GM18870 (cell line): ENCODE measurements around the gene OR7A10.
"Not testable (repeated sequence)": the region's sequence is repeated elsewhere in the genome, so short reads cannot be mapped to it uniquely, and the experiment has no call there.

Source experiments
- ATAC-seq: cut with Tn5 transposase; IDR thresholded peaks from one replicate; pipeline ENCODE4 v1.9.1; 2021; ENCODE audit warnings: moderate library complexity; ENCODE audit not compliant: unreplicated experiment

OR7A10 gene

DNA sequence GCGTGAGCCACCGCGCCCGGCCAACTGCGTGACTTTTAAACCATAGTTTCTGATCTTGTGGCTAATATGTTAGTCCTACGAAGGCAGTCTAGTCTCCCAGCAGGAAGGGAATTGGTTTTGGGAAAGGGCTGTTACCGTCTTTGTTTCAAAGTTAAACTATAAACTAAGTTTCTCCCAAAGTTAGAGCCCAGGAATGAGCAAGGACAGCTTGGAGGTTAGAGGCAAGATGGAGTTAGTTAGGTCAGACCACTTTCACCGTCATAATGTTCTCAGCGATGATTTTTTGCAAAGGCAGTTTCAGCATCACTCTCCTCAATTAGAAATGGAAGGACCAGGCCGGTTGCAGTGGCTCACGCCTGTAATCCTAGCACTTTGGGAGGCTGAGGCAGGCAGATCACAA lies 52.7 kb downstream of the OR7A10 start:
- ATAC-seq, result no peak

DNA sequence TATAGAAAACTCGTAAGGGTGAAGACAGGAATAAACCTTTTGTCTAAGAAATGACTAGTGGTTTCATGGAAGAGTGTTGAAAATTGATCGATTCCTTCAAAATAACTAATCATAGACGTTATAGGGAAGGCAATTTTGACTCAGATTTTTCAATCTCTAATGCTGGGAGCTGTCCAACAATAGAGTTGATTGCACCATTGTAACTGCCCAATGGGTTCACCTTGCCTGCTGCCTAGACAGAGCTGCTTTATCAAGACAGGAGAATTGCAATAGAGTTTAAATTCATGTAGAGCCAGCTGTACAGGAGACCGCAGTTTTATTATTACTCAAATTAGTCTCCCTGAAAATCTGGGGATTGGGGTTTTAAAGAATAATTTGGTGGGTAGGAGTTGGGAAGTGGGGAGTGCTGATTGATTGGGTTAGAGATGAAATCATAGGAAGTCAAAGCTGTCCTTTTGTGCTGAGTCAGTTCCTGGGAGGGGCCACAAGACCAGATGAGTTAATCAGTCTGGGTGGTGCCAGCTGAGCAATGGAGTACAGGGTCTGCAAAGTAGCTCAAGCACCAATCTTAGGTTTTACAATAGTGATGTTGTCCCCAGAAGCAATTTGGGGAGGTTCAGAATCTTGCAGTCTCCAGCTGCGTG lies 53.5 kb downstream of the OR7A10 start:
- ATAC-seq, result no peak

GRCh38 chr19:14792250-14792649 lies 56.5 kb downstream of the OR7A10 start:
- ATAC-seq, result not testable (repeated sequence)
